Measurements from ENCODE around the gene CYB5R3.

DNA sequence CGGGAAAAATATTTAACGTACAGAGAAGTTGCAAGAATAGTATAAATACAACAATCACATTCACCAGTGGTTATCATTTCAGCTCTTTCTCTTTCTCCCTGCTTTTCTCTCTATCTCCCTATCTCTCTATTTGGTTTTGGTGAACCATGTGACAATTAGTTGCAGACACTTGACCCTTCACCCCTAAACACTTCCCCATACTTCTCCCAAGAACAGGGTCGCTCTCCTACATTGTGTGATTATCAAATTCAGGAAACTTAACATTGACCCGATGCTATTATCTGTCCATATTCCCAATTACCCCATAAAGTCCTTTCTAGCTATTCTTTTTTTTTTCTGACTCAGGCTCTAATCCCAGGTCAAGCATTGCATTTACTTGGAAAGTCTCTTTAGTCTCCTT, 4.8 kb upstream of the CYB5R3 start:
- TF ChIP-seq, protein P1, sequence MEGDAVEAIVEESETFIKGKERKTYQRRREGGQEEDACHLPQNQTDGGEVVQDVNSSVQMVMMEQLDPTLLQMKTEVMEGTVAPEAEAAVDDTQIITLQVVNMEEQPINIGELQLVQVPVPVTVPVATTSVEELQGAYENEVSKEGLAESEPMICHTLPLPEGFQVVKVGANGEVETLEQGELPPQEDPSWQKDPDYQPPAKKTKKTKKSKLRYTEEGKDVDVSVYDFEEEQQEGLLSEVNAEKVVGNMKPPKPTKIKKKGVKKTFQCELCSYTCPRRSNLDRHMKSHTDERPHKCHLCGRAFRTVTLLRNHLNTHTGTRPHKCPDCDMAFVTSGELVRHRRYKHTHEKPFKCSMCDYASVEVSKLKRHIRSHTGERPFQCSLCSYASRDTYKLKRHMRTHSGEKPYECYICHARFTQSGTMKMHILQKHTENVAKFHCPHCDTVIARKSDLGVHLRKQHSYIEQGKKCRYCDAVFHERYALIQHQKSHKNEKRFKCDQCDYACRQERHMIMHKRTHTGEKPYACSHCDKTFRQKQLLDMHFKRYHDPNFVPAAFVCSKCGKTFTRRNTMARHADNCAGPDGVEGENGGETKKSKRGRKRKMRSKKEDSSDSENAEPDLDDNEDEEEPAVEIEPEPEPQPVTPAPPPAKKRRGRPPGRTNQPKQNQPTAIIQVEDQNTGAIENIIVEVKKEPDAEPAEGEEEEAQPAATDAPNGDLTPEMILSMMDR (conservative IDR thresholded peaks at IDR 0.05) = no peak
- TF ChIP-seq EZH2 (IDR thresholded peaks at IDR 0.05; ENCODE audit: low read depth) = no peak

Measured in PC-9 (cell line).